K562 (cell line): Measurements from ENCODE around the gene WDR47.

Experiments used
- CHD4 ChIP-seq: fragments of 200-600 bp; sonication (generic); IDR thresholded peaks from 3 replicates; pipeline ENCODE4 v1.6.1; 2012; ENCODE audit warnings: low read depth, mild to moderate bottlenecking, mixed read lengths, low read length, inconsistent platforms; ENCODE audit not compliant: insufficient read depth, insufficient replicate concordance, poor library complexity, severe bottlenecking
- DPF2 ChIP-seq: fragments of 450-650 bp; IDR thresholded peaks from 2 replicates; pipeline ENCODE4 v1.6.1; 2016
- MEF2A ChIP-seq: IDR thresholded peaks from 2 replicates; pipeline ENCODE4 v1.6.1; 2011; ENCODE audit warnings: low read depth, mild to moderate bottlenecking, low read length, moderate library complexity; ENCODE audit not compliant: control insufficient read depth
- NCOA1 ChIP-seq: fragments of 450-650 bp; IDR thresholded peaks from 2 replicates; pipeline ENCODE4 v1.6.1; 2016; ENCODE audit warnings: low read depth
- PCBP1 ChIP-seq: fragments of 200-400 bp; formaldehyde crosslinking; IDR thresholded peaks from 2 replicates; pipeline ENCODE4 v1.6.1; 2018; ENCODE audit warnings: mild to moderate bottlenecking, low read depth, low read length; ENCODE audit not compliant: poor library complexity, severe bottlenecking
- PML ChIP-seq: IDR thresholded peaks from 2 replicates; pipeline ENCODE4 v1.6.1; 2012; ENCODE audit warnings: low read length, inconsistent platforms
- USF1 ChIP-seq: sonication (generic); formaldehyde crosslinking; IDR thresholded peaks from 2 replicates; pipeline ENCODE4 v1.9.0; 2022; ENCODE audit warnings: mild to moderate bottlenecking, missing genetic modification reagents
- ZBTB49 ChIP-seq: sonication (generic); formaldehyde crosslinking; IDR thresholded peaks from 2 replicates; pipeline ENCODE4 v1.8.0; 2022; ENCODE audit warnings: missing genetic modification reagents, mild to moderate bottlenecking, borderline replicate concordance

- no peak for TF ChIP-seq USF1
- no peak for TF ChIP-seq ZBTB49
- TF ChIP-seq MEF2A = no peak
- no peak for TF ChIP-seq CHD4
- TF ChIP-seq PCBP1 = no peak
- TF ChIP-seq NCOA1 = no peak
- TF ChIP-seq DPF2 = no peak
- TF ChIP-seq PML = no peak
Observed at GRCh38 chr1:108960719-108961118, 81.2 kb downstream of the WDR47 start.
